NCI-H128 (cell line): Measurements from ENCODE around the gene CA14.
"Not testable (repeated sequence)": the region's sequence is repeated elsewhere in the genome, so short reads cannot be mapped to it uniquely, and the experiment has no call there.

Source experiments
- DNase-seq: peaks from one replicate; lab custom pipeline; 2025; ENCODE audit not compliant: unreplicated experiment; lab: John Stamatoyannopoulos, UW

CA14 gene

DNA sequence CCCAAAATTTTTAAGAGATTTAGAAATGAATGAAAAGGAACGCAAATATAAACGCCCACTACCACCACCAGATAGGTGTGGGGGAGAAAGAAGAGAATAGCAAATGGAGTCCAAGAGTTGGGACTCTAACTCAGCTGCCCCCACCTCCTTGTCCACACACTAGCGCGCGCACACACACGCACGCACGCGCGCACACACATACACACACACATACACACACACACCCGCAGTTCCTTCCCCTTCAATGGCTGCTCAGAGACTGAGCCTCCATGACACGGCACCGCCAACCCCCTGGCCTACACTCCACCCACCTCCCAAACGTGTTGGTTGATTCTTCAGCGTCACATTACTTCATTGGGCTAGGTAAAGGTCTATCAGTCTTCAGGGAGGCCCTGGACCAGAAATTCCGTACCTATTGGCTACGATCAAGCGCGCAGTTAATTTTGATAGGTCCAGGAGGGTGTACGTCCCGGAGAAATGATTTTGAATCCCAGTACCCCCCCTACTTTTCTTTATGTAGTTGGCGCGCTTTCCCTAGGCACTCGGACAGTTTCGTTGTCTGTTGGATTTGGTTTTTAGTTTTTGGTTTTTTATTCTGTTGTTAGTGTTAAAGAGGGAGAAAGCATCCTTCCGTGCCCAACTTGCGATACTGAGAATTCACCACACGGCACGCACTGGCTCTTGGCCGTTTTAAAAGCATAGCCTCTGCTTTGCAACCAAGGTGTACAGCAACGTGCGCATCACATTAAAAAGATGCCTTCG lies 21.5 kb upstream of the CA14 start, which contains the start of gene ANP32E:
ANP32E (minus strand) TSS at position 261 of the 762 bp plus-strand sequence. CDS start 326 bp downstream, outside the sequence.
- peak; percentile 99 for DNase-seq

DNA sequence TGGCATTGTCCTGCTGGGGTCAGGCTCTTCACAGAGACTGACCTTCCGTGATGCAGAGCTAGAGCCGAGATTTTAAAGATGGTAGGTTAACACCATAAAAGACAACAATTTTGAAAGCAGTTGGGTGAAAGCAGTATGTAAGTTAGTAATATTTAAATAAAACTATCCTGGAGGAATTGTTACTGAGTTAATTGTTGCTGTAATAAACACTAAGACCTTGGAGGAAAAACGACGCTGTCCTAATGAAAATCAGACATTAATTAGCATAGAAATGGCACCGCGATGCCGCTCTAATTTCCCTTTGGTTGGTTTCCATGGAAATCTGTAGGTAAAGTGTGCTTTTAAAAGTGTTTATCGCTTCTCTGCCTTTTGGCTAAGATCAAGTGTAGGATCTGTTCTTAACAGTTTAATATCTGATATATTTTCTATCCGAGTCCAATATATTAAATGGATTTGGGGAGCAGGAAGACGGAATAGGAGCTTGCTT lies 20.9 kb upstream of the CA14 start:
- DNase-seq, result no peak

DNA sequence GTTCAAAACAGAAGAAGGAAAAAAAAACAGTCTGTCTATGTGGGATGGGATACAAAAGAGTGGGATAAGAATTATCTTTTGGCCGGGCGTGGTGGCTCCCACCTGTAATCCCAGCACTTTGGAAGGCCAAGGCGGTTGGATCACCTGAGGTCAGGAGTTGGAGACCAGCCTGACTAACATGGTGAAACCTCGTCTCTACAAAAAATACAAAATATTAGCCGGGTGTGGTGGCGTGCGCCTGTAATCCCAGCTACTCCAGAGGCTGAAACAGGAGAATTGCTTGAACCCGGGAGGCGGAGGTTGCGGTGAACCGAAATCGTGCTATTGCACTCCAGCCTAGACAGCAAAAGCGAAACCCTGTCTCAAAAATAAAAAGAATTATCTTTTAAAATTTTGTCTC lies 20.4 kb upstream of the CA14 start:
- not testable (repeated sequence) for DNase-seq

DNA sequence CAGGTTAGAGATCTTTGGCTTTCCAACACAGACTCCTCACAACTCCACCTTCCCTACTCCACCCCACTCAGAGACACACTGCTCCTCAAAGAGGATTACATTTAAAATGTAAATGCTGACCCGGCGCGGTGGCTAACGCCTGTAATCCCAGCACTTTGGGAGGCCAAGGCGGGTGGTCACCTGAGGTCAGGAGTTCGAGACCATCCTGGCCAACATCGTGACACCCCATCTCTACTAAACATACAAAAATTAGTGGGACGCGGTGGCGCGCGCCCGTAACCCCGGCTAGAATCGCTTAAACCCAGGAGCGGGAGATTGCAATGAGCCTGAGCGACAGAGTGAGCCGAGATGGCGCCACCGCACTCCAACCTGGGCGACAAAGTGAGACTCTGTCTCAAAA lies 19.8 kb upstream of the CA14 start:
- DNase-seq, result no peak

DNA sequence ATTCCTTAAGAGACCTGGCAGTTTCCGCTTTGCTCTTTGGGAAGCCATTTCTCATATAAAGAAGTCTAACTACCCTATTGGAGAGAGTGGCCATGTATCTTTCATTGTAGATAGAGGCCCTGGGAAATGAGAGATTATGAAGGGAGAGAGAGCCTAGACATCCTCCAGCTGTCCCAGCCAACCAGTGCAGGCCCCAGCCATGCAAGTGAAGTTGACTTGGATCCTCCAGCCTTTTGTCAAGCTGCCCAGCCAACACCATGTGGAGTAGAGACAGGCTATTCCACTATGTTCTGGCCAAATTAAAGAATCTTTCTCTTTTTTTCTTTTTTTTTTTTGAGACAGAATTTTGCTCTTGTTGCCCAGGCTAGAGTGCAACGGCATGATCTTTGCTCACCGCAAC lies 14.6 kb upstream of the CA14 start:
- no peak for DNase-seq

DNA sequence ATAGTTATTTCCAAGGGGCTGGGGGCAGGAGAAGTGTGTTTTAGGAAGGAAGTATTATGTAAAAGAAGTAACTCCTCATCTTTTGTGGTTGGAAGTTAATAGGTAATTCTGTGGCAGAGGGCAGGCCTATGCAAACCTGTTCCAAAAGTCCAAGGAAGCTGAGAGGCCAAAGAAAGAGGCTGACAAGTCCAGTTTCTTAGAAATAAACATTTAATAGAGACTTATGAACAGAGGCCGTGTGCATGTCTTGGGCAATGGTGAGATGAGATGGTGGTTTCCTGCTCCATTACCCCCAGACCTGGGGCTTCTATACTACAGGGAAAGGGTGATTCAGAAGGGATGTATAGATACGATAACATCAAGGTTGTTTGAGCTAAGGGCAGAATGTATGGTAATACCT lies 7.6 kb upstream of the CA14 start:
- DNase-seq, result no peak

DNA sequence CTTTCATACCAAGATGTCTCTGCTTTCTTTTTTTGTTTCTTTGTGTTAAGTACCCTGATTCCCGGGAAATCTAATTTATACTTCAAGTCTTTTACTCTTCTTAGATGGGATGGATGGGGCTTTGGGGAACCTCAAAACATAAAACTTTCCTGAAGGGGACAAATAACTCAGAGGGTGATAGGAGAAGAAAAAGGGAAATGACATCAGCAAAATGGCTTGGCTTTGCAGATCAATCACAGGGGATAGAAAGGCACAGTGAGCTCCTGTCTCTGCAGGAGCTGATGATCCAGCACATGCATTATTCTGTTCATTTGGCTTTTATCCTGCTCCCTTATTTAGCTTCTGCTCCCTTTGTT lies 1.4 kb upstream of the CA14 start:
- DNase-seq, result no peak

DNA sequence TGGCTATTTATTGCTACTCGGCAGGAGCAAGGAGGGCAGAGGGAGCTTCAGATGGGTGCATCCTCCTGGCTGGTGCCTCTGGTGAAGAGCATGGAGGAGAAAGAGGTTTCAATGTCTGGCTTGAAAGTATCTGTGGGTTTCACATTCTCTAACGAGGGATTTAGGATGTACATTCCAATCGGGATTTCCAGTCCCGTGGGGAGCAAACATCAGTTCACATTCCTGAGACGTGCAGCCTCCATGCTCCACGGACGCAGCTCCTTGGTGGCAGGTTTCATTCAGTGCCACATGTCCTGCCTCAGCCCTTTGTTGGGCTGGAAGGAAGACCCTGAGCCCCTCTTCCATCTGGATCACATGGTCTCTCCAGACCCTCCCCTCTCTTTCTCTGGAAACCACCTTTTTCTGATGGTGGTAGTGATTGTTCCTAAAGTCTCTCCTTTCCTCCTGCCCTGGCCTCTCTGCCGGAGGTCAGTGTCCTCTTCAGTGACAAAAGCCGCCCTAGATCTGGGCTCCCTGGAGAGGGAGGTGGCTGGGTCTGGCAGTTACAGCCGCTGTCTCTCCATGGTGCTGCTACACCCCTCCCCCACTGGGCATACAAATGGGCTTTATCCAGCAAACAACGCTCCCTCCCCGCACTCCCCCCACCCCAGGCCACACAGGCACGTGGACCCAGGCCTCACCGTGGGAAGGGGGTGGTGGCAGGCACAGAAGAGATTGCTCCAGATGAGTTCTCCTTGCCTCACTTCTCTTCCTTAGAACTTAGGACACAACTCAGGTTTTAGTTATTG lies 826 bp upstream of the CA14 start:
- DNase-seq, result no peak

DNA sequence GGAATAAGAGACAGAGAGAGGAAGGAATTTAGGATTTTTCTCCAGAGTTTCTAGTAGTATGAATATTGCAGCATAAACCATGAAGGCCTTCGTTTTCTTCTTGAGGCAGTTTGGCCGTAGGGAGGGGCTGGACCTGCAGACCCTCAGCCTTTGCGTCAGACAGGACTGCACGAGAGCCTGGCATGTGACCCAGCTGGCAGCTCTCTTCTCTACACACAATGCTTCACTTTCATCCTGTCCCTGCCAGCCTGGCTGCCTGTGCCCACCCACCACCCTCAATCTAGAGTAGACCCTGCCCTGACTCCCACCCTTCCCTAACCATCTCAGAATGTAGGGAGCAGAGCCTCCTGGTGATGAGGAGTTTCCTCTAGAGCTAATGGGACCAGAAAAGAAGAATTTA lies 1.6 kb downstream of the CA14 start:
- no peak for DNase-seq

DNA sequence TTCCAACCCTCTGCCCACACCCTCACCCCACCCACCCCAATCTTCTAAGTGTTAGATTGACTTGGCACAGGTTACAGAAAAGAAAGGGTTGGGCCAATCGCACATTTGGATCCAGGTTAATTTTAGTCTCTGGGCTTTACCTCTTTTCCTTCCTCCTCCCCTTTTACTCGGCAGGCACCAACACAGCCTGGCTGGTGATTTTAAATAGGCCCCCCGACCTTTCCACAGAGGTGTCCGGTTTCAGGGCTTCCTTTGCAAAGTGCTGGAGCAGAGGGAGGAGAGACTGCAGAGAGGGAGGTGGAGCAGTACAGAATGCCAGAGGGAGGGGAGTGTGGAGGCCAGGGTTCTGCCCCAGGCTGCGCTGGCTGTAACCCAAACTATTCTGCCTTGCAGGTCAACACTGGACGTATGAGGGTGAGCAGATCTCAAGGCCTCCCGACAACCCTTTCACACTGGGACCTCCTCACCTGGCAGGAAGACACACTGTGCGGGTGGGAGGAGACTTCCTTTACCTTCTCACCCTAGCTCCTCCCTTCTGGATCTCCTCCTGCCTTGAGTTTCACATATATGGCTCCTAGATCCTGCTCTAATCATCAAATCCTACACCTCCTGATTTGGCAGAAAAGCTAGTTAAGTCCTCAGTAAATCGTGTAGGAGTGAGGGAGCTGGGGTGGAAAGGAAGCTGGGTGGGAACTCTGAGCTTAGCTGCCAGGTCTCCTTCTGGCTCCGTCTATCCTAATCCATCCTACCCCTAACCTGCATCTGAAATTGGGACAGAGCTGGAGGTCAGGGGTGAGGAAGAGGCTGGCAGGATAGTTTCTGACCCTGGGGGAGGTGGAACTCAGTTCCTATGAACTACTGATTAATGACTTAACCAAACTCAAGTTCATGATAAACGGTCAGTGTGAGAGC lies 2.4 kb downstream of the CA14 start:
- DNase-seq, result peak; percentile 67

DNA sequence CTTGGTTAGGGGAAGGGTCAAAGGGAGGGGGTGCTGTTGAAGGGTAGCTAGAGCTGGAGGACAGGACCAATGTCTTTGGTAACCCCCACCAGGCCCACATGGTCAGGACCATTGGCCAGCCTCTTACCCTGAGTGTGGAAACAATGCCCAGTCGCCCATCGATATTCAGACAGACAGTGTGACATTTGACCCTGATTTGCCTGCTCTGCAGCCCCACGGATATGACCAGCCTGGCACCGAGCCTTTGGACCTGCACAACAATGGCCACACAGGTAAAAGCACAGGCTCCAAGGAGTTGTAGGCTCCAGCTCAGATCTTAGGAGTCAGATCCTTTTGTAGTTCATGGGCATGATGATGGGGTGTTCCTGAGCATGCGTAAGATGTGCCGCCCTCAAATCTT lies 3.8 kb downstream of the CA14 start:
- no peak for DNase-seq

DNA sequence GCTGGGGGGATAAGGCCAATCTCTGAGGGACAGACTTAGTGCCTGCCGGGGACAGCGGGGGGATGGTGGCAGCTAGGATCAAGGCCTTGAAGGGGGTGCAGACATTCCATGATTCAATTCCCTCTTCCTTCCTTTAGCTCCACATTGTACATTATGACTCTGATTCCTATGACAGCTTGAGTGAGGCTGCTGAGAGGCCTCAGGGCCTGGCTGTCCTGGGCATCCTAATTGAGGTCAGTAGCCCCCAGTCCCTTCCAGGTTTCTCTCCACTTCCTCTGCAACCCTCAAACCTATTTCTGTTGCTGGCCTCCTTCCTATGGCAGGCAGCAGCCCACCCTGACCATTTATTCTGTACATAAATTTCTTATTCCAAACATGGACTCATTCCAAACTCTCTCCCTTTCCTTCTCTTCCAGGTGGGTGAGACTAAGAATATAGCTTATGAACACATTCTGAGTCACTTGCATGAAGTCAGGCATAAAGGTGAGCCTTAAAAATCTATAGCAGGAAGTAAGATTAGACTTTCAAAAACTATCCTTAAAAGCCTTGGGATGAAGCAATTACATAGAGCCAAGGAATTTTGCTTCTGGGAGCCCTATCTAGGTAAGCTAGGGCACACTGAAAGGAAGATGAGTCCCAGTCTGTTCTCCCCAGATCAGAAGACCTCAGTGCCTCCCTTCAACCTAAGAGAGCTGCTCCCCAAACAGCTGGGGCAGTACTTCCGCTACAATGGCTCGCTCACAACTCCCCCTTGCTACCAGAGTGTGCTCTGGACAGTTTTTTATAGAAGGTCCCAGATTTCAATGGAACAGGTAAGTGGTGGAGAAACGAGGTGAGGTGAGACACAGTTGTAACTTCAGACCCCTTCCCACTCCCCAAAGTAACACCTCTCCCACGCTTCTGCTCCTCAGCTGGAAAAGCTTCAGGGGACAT lies 5.1 kb downstream of the CA14 start:
- no peak for DNase-seq

DNA sequence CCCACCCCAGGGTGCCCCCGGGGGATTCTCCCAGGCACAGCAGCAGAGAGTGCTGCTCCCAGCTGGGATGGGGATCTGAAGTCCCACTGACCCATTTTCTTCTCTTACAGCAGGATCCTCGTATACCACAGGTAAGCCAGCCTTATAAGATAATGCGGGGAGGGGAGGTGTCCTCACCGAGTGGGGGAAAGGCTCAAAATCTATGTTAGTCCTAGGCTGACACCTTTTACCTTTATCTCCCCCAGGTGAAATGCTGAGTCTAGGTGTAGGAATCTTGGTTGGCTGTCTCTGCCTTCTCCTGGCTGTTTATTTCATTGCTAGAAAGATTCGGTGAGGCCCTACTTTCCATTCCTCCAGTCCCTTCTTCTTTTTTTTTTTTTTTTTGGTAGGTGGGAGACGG lies 6.0 kb downstream of the CA14 start:
- DNase-seq, result no peak

DNA sequence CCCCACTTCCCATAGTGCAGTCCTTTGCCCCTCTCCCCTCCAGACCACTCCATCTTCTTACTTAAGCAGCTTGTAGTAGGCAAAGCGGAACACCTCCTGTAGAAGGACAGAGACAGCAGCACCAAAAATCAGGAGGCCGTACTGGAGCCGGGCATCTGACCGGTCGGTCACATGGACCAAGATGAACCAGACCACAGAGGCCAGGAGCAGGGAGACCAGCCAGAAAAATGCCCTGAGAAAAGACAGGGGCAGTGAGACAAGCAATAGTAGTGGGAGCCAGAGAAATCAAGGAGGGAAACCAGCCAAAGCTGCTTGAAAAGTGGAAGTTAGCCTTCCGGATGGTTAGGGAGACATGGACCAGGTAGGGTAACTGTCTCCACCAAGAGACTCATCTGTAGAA lies 10.3 kb downstream of the CA14 start:
- DNase-seq, result no peak

DNA sequence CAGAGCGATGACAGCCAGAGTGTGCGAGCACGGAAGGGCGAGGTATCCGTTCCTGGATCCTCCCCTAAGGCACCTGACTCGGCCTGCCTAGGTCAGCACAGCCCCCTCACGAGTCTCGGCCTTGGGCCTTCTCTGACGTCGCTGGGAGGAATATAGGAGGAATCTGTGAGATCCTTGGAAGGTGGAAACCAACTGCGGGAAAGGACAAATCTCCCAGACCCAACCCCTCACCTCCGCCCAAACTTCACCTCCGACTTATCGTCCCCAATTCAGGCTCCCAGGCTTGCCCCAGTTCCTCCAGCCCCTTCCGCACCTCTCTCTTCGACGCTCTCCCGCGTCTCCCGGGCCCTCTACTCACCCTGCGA lies 10.7 kb downstream of the CA14 start:
- no peak for DNase-seq

DNA sequence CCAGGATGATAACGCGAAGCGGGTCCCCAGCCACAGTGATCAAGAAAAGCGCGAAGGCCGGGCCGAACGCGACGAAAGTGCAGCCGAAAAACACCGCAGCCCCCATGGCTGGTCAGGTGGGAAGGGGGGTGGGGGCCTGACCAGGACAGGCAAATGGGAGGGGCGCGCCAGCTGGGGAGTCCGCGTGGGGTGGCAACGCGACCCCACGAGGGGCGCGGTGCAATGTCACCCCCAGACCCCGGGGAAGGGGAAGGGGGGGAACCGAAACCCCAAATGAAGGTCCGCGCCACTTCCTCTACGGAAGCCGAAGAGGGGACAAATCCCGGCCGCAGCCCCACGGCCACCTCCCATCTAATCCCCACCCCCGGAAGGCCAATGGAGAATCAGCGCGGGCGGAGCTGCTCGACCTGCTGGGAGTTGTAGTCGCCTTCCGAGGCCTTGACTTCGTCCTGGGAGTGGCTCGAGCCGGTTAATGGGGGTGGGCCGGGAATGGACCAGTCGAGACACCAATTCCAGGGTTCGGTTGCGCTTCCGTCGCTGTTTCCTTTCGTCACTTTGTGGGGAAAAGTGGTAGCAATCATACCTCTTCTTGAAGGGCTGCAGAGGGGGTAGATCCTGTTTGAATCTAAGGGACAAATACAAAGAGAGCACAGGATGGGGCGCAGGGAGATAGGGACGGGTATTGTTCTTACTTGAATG lies 11.3 kb downstream of the CA14 start, which contains the start of gene APH1A:
APH1A (minus strand) TSS at position 312 of the 699 bp plus-strand sequence; CDS start at position 106, 206 bp downstream.
- DNase-seq, result peak; percentile 99

DNA sequence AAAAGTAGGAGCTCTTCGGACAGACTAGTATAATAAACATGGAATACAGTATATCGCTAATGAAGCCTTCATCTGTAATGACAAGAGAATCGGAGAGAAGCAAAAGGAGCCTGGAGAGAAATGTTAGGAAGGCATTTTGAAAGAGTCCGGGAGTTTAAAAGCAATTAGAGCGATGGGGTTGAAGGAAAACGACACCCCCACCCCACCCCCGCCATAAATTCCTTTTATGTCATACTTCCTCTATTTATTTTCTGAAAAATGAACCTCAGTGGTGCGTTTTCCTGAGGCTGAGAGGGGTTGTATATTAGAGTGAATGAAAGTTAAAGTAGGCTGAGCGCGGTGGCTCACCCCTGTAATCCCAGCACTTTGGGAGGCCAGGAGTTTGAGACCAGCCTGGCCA lies 11.9 kb downstream of the CA14 start:
- no peak for DNase-seq

DNA sequence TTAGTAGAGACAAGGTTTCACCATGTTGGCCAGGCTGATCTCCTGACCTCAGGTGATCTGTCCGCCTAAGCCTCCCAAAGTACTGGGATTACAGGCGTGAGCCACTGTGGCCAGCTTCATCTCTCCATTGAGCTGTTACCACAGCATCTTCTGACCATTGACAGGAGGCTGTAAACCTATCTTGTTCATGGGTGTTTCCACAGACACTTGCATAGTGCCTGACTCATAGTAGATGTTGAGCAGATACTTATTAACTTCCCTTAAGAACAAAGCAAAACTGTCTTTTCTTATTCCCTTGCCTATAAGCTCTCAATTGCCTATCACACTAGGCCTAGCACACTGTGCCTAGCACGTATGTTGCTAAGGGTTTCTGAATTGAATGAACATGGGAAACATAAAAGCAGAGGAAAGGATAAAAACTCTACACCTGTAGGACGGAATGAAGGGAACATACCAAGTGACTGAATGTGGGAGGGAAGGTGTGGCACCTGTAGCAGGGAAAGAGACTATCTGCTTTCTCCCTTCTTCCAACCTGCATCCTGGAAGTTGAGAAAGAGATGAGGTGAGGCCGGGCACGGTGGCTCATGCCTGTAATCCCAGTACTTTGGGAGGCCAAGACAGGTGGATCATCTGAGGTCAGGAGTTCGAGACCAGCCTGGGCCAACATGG lies 13.9 kb downstream of the CA14 start:
- DNase-seq, result no peak

DNA sequence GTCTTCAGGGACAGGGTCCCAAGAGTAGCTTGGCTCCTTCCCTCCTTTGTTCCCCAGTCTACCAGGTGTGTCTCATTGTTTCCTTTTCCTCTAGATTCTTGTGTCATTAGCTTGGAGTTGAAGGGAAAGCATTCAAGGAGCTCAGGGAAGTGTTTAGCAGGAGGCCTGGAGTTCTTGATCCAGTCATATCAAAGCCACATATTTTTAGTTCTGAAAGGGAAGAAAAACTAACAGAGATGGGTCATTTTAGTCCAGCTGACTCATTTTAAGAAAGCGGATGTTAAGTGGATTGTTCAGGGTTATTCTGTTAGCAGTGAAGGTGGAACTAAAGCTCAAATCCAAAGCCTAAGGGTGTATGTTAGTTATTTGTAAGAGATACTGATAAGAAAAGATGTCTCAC lies 15.7 kb downstream of the CA14 start:
- no peak for DNase-seq
